ENCODE data around the gene PTPN3.

PTPN3 gene

DNA sequence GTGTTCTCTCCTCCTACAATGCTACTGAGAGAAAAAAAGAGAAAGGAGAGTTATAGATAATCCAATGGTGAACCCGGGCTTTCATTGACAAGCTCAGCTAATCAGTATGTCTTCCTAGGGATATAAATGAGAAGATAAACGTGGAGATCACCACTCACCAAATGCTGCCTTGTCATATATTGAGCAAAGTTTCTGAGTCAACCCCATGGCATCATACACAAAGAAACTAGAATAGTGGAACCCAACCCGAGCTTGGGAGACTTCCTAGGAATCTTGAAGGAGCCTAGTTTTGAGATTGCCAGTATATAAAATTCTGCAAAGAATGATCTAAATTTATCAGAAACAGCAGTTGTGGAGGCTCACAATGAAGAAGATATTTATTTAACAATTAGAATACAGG lies 47.8 kb downstream of the PTPN3 start:
- H3K9ac ChIP-seq (ENCODE audit: low read depth, low read length) = no peak overlapping the region
- no peak overlapping the region for H3K4me3 ChIP-seq (ENCODE audit: low read length)
- H3K9me3 ChIP-seq (ENCODE audit: insufficient read depth, low read depth, low read length) = no peaks in the 10 kb centered on the region
- H3K27ac ChIP-seq (ENCODE audit: low read depth, low read length) = no peak overlapping the region
- no peaks in the 10 kb centered on the region for H3K36me3 ChIP-seq (ENCODE audit: insufficient read depth, low read length)
- H3K4me1 ChIP-seq (ENCODE audit: insufficient read depth, low read length) = peaks cover 18% of the 10 kb centered on the region; the same call in 1 of the 2 replicates
- no peaks in the 10 kb centered on the region for H3K27me3 ChIP-seq (ENCODE audit: insufficient read depth, low read length)
- WGBS = 0% methylated on average over 1 of the region's 3 CpGs

DNA sequence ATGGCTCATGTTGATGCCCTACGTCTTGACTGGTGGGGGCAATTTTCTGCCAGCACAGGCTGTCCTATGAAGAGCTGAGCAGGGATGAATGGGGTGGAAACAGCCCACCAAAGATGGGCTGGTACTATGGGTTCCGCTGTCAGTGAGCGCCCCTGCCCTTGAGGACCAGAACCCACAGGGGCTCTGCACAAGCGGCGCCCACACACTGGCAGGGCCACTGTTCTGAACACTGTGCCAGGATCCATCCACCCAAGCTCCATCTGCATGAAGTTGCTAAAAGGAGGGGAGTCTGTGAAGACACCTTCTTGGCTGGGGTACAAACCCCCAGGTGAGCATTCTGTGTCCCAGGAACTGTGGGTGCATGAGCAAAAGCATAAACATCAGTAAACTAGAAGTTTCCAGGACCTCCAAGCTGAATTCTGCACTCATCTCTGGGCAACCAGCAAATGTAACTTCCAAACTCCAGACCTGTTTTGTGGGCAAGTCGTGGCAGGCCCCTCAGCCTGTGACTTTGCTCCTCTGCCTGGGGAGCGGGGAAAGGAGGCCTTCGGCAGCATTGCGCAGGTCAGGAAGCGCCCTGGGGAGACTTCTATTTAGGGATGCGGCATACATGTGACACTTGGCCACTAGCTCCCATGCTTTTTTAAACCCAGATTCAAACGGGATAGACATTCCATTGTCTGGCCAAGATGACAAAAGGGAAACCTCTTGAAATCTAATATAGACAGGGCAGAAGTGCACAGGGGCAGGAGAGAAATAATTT lies 48.9 kb downstream of the PTPN3 start:
- H3K27ac ChIP-seq (ENCODE audit: low read depth, low read length) = no peak overlapping the region
- no peak overlapping the region for H3K4me3 ChIP-seq (ENCODE audit: low read length)
- H3K9ac ChIP-seq (ENCODE audit: low read depth, low read length) = no peak overlapping the region
- H3K27me3 ChIP-seq (ENCODE audit: insufficient read depth, low read length) = no peaks in the 10 kb centered on the region
- no peaks in the 10 kb centered on the region for H3K36me3 ChIP-seq (ENCODE audit: insufficient read depth, low read length)
- WGBS = 92% methylated on average over 12 of the region's 12 CpGs
- no peaks in the 10 kb centered on the region for H3K9me3 ChIP-seq (ENCODE audit: insufficient read depth, low read depth, low read length)
- H3K4me1 ChIP-seq (ENCODE audit: insufficient read depth, low read length) = peaks cover 11% of the 10 kb centered on the region; the same call in 1 of the 2 replicates

DNA sequence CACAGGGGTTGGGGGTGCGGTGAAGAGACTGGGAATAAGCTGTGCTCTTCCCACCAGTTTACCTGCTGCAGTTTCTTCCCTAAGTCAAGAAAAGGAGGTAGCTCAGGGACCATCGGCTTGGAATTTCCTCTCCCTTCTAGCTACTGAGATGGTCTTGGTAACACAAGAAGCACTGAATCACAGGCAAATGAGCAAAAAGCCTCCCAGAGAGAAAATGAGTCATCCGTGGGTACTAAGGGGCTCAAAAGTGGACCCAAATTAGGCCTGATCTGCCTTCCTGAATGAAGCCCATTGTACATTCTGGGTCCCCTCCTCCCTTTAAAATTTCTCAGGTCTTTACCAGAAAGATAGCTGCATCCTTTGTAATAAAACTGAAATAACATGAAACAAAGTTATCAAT lies 49.9 kb downstream of the PTPN3 start:
- Histone ChIP-seq H3K36me3 (ENCODE audit: insufficient read depth, low read length) (no peaks in the 10 kb centered on the region), H3K27me3 (ENCODE audit: insufficient read depth, low read length) (no peaks in the 10 kb centered on the region), H3K4me3 (ENCODE audit: low read length) (no peak overlapping the region), H3K27ac (ENCODE audit: low read depth, low read length) (no peak overlapping the region), H3K9me3 (ENCODE audit: insufficient read depth, low read depth, low read length) (no peaks in the 10 kb centered on the region), H3K9ac (ENCODE audit: low read depth, low read length) (no peak overlapping the region), H3K4me1 (ENCODE audit: insufficient read depth, low read length) (peaks cover 8% of the 10 kb centered on the region; the same call in 1 of the 2 replicates)
- 87% methylated on average over 3 of the region's 3 CpGs for WGBS

DNA sequence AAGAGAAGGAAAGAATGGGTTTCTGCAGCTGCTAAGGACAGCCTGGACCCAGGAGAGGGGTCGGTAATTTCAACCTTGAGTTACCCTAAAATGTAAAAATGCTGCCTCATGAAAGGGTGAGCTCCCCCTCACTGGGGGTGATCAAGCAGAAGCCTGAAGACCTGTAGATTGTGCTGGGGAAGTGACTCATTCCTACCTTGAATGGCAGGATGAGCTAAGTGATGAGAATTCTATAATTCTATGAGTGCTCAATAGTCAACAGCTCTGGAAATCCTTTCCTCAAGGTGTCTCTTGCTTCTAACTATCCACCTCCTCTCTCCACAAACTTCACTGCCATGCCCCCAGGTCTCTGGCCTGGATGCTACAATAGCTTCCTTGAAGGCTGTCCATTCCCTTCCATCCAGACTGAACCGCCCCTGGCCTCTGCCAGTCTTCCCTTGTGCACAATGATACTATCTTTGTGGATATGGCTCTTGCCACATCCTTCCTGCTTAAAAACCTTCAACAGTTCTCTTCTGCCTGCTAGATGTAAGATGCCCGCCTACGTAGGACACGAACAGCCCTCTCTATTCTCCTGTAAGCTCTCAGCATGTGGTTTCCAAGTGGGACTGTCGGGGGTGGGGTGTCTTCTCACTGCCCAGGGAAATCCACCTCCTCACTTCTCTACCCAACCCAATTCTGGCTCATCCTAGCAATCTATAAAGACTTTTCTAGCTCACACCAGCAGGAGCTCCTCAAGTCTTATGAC lies 50.6 kb downstream of the PTPN3 start:
- H3K27me3 ChIP-seq (ENCODE audit: insufficient read depth, low read length) = no peaks in the 10 kb centered on the region
- H3K4me1 ChIP-seq (ENCODE audit: insufficient read depth, low read length) = peaks cover 7% of the 10 kb centered on the region; the same call in 1 of the 2 replicates
- no peaks in the 10 kb centered on the region for H3K36me3 ChIP-seq (ENCODE audit: insufficient read depth, low read length)
- no peak overlapping the region for H3K4me3 ChIP-seq (ENCODE audit: low read length)
- 89% methylated on average over 6 of the region's 6 CpGs for WGBS
- H3K9me3 ChIP-seq (ENCODE audit: insufficient read depth, low read depth, low read length) = no peaks in the 10 kb centered on the region
- H3K27ac ChIP-seq (ENCODE audit: low read depth, low read length) = no peak overlapping the region
- no peak overlapping the region for H3K9ac ChIP-seq (ENCODE audit: low read depth, low read length)

DNA sequence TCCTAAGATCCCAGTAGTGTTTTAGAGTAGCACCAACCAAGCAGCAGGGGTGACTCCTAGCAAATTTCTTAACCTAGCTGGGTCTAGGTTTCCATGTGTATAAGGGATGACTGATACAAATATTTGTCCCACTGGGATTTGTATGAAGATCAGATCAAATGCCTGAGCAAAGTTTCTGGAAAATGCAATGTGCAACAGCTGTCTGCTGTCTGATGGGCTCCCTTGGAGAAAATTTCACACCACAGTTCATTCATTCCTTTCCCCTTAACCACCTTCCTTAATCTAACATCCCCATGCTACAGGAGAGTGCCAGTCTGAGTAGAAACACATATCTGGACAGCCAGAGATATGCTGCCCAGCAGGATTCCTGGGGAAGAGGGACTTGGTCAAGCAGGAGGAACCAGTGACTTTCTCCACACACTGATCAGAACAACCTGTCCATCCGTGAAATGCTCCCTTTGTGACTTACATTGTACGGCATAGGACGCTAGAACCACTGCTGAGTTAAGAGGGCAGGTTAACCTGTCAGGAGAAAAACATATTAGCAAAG lies 53.3 kb downstream of the PTPN3 start:
- no peaks in the 10 kb centered on the region for H3K36me3 ChIP-seq (ENCODE audit: insufficient read depth, low read length)
- H3K9me3 ChIP-seq (ENCODE audit: insufficient read depth, low read depth, low read length) = no peaks in the 10 kb centered on the region
- no peak overlapping the region for H3K27ac ChIP-seq (ENCODE audit: low read depth, low read length)
- peaks cover 12% of the 10 kb centered on the region for H3K4me1 ChIP-seq (ENCODE audit: insufficient read depth, low read length)
- H3K9ac ChIP-seq (ENCODE audit: low read depth, low read length) = no peak overlapping the region
- WGBS = 94% methylated on average over 3 of the region's 3 CpGs
- no peaks in the 10 kb centered on the region for H3K27me3 ChIP-seq (ENCODE audit: insufficient read depth, low read length)
- no peak overlapping the region for H3K4me3 ChIP-seq (ENCODE audit: low read length)

DNA sequence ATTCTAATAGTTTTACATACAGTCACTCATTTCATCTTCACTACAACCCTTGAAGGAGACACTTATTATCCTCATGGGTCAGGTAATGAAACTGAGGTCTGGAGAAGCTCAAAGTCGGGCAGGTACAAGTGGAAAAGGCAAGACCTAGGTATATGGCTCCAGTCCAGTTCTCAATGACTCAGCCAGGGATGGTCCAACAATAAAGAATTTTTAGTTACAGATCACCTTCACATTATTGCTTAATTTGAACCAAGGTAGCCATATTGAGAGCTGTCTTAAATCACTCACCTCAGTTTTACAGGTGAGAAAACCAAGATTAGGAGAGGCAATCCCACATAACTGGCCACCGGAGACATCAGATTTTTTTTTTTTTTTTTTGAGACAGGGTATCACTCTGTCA lies 55.4 kb downstream of the PTPN3 start:
- Histone ChIP-seq H3K27ac (ENCODE audit: low read depth, low read length) (no peak overlapping the region), H3K9ac (ENCODE audit: low read depth, low read length) (no peak overlapping the region), H3K36me3 (ENCODE audit: insufficient read depth, low read length) (no peaks in the 10 kb centered on the region), H3K4me3 (ENCODE audit: low read length) (no peak overlapping the region), H3K9me3 (ENCODE audit: insufficient read depth, low read depth, low read length) (no peaks in the 10 kb centered on the region), H3K27me3 (ENCODE audit: insufficient read depth, low read length) (no peaks in the 10 kb centered on the region), H3K4me1 (ENCODE audit: insufficient read depth, low read length) (peaks cover 5% of the 10 kb centered on the region)
- WGBS = 94% methylated on average over 2 of the region's 2 CpGs

DNA sequence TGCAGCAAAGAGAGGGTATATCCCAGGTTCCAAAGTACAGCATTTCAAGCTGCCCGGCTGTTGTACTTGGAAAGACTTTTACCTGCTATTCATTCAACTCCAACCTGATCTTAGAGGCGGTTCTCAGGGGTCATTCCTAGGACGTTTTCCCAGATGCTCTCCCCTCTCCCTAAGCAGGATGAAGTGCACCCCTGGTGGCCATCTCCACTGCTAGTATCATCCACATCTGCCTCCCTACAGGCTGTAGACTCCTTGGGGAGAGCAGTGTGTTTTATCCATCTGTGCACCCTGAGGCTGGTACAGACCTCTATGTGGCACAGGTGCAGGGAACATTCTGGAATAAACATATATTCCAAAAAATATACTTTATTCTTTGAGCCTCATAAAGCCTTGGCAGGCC lies 56.8 kb downstream of the PTPN3 start:
- Histone ChIP-seq H3K27me3 (ENCODE audit: insufficient read depth, low read length) (no peaks in the 10 kb centered on the region), H3K9ac (ENCODE audit: low read depth, low read length) (no peak overlapping the region), H3K36me3 (ENCODE audit: insufficient read depth, low read length) (no peaks in the 10 kb centered on the region), H3K9me3 (ENCODE audit: insufficient read depth, low read depth, low read length) (no peaks in the 10 kb centered on the region), H3K27ac (ENCODE audit: low read depth, low read length) (no peak overlapping the region), H3K4me1 (ENCODE audit: insufficient read depth, low read length) (peaks cover 5% of the 10 kb centered on the region), H3K4me3 (ENCODE audit: low read length) (no peak overlapping the region)
- WGBS = 60% methylated on average over 3 of the region's 3 CpGs

DNA sequence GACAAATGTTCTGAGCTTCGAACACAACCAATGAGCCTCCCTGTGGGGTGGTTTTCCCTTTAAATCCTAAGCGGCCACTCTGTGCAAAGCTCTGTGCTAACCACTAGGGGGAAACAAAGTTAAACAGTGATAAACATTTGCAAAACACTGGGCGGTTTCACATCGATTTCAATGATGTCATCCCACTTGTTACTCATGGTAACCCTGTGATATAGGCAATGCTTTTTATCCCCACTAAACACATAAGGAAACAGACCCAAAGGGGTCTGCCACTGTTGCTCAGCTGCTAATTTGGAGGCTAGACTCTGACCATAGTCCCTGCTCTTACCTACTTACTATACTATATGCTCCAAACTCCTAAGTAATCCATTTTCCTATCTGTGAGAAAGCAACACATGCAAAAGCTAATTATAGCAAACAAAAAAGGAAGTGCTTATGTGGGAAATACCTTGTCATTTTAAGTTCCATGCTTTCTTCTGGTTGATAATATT lies 57.3 kb downstream of the PTPN3 start:
- Histone ChIP-seq H3K4me3 (ENCODE audit: low read length) (no peak overlapping the region), H3K27me3 (ENCODE audit: insufficient read depth, low read length) (no peaks in the 10 kb centered on the region), H3K4me1 (ENCODE audit: insufficient read depth, low read length) (peaks cover 5% of the 10 kb centered on the region), H3K9me3 (ENCODE audit: insufficient read depth, low read depth, low read length) (no peaks in the 10 kb centered on the region), H3K27ac (ENCODE audit: low read depth, low read length) (no peak overlapping the region), H3K9ac (ENCODE audit: low read depth, low read length) (no peak overlapping the region), H3K36me3 (ENCODE audit: insufficient read depth, low read length) (no peaks in the 10 kb centered on the region)
- WGBS = 17% methylated on average over 4 of the region's 4 CpGs

DNA sequence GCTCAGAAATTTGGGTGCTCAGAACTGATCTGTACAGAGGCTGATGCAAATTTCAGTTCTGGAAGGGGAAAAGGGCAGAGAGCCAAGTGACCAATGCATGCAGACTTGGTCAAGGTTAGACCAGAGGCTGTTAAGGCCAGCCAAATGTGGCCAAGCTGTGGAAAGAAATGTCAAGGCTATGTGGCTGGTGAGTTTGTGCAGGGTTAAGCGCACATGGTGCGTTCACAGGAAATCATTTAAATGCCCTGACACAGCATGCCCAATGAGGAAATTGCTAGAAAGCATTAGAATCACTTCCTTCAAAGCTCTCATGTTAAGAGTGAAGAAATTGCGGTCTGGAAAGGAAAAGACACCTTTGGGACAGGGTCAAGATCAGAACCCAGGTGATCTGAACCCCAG lies 58.0 kb downstream of the PTPN3 start:
- Histone ChIP-seq H3K4me3 (ENCODE audit: low read length) (no peak overlapping the region), H3K4me1 (ENCODE audit: insufficient read depth, low read length) (peaks cover 5% of the 10 kb centered on the region), H3K36me3 (ENCODE audit: insufficient read depth, low read length) (no peaks in the 10 kb centered on the region), H3K9ac (ENCODE audit: low read depth, low read length) (no peak overlapping the region), H3K9me3 (ENCODE audit: insufficient read depth, low read depth, low read length) (no peaks in the 10 kb centered on the region), H3K27ac (ENCODE audit: low read depth, low read length) (no peak overlapping the region), H3K27me3 (ENCODE audit: insufficient read depth, low read length) (no peaks in the 10 kb centered on the region)
- WGBS = 98% methylated on average over 3 of the region's 3 CpGs

DNA sequence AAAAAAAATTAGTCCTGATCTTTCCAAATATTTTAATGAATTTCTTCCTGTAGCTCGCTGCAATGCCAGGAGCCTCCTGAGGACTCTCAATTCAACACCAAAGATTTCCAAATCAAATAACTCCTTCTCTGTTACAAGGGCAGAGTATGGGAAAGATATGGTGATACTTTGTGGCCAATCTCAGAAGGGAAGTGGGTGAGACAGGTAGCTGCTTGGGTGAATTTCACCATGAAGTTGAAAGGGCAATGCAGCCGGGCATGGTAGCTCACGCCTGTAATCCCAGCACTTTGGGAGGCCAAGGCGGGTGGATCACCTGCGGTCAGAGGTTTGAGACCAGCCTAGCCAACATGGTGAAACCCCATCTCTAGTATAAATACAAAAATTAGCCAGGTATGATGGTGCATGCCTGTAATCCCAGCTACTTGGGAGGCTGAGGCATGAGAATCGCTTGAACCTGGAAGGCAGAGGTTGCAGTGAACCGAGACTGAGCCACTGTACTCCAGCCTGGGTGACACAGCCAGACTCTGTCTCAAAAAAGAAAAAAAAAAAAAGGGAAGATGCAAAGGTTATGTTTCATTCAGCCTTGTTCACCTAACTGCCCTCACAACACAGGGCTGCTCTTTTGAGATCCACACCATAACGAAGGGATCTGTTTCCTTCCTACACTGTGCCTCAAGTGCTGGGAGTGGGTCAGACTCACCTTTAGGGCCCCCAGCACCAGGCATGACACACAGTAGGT lies 58.6 kb downstream of the PTPN3 start:
- Histone ChIP-seq H3K27me3 (ENCODE audit: insufficient read depth, low read length) (no peaks in the 10 kb centered on the region), H3K27ac (ENCODE audit: low read depth, low read length) (no peak overlapping the region), H3K4me1 (ENCODE audit: insufficient read depth, low read length) (peaks cover 5% of the 10 kb centered on the region), H3K9me3 (ENCODE audit: insufficient read depth, low read depth, low read length) (no peaks in the 10 kb centered on the region), H3K36me3 (ENCODE audit: insufficient read depth, low read length) (no peaks in the 10 kb centered on the region), H3K4me3 (ENCODE audit: low read length) (no peak overlapping the region), H3K9ac (ENCODE audit: low read depth, low read length) (no peak overlapping the region)
- 90% methylated on average over 8 of the region's 8 CpGs for WGBS

DNA sequence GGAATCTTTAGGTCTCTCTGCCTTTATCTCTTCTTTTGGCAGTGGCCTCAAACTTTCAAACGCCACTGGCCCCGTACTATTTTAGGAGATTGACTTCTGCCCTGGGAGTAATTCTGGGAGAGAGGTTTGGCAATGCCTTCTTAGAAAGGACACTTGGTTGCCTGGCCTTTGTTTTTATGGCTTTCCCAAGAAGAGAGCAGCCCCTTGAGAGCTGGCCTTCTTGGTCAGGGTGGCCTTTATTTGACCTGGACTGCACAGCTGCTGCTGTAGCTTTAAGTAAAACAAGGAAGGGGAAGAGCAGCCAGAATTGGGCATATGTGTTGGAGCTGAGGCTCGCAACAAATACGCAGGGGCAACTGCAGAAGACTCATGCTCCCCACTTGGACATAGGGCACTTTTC lies 60.8 kb downstream of the PTPN3 start:
- H3K9me3 ChIP-seq (ENCODE audit: insufficient read depth, low read depth, low read length) = no peaks in the 10 kb centered on the region
- no peaks in the 10 kb centered on the region for H3K27me3 ChIP-seq (ENCODE audit: insufficient read depth, low read length)
- H3K36me3 ChIP-seq (ENCODE audit: insufficient read depth, low read length) = no peaks in the 10 kb centered on the region
- WGBS = 93% methylated on average over 4 of the region's 4 CpGs
- no peak overlapping the region for H3K4me3 ChIP-seq (ENCODE audit: low read length)
- no peak overlapping the region for H3K27ac ChIP-seq (ENCODE audit: low read depth, low read length)
- H3K4me1 ChIP-seq (ENCODE audit: insufficient read depth, low read length) = peaks cover 5% of the 10 kb centered on the region
- no peak overlapping the region for H3K9ac ChIP-seq (ENCODE audit: low read depth, low read length)

Data from HUES64 (cell line).